AG10803 (cell line): ENCODE results near the gene CD63.

Experiments used
- DNase-seq: peaks from one replicate; pipeline ENCODE4 v3.0.0; 2010; ENCODE audit warnings: low read depth
- H3K4me3 ChIP-seq: 2 replicates; pipeline ENCODE4 v1.5.1; 2011; ENCODE audit warnings: mild to moderate bottlenecking, low read length, control low read depth
- CTCF ChIP-seq: conservative IDR thresholded peaks from 2 replicates; pipeline ENCODE4 v1.5.1; 2011; ENCODE audit warnings: mild to moderate bottlenecking, low read length, control low read depth, inconsistent platforms

The CD63 gene

GRCh38 chr12:55716582-55716957, 12.2 kb downstream of the CD63 start:
- peak overlapping the region; percentile 88 for H3K4me3 ChIP-seq
- no peak for DNase-seq
- no peak for TF ChIP-seq CTCF

GRCh38 chr12:55715833-55716581, 12.8 kb downstream of the CD63 start, which contains the start of gene BLOC1S1:
Gene BLOC1S1 (plus strand): TSS chr12:55716046. CDS start chr12:55716052, 6 bp downstream.
- TF ChIP-seq CTCF: no peak
- peak; percentile 93 for DNase-seq

GRCh38 chr12:55715169-55715764, 13.5 kb downstream of the CD63 start:
- no peak for DNase-seq
- TF ChIP-seq CTCF: no peak

More at GRCh38 chr12:55715833-55716581, 12.8 kb downstream of the CD63 start, which contains the start of gene BLOC1S1:
- peak within 1 kb of the TSS; percentile 88 for H3K4me3 ChIP-seq

GRCh38 chr12:55713721-55714120, 15.1 kb downstream of the CD63 start:
- DNase-seq: peak; percentile 90
- no peak overlapping the region for H3K4me3 ChIP-seq
- no peak for TF ChIP-seq CTCF

More at GRCh38 chr12:55715169-55715764, 13.5 kb downstream of the CD63 start:
- H3K4me3 ChIP-seq: peak overlapping the region; percentile 88

GRCh38 chr12:55712700-55713415, 16.0 kb downstream of the CD63 start:
- DNase-seq: no peak
- no peak for TF ChIP-seq CTCF
- H3K4me3 ChIP-seq: no peak overlapping the region

GRCh38 chr12:55711786-55712553, 16.8 kb downstream of the CD63 start:
- no peak for TF ChIP-seq CTCF
- DNase-seq: no peak
- no peak overlapping the region for H3K4me3 ChIP-seq
